Measurements from ENCODE around the gene MBD2. TPM values are rescaled to one million over a fixed set of nuclear protein-coding genes. Genes with fewer than 3 reads are reported as not detected.

Gene MBD2
- total RNA-seq, 2 experiments from 2014 or later = 133 to 134 TPM

DNA sequence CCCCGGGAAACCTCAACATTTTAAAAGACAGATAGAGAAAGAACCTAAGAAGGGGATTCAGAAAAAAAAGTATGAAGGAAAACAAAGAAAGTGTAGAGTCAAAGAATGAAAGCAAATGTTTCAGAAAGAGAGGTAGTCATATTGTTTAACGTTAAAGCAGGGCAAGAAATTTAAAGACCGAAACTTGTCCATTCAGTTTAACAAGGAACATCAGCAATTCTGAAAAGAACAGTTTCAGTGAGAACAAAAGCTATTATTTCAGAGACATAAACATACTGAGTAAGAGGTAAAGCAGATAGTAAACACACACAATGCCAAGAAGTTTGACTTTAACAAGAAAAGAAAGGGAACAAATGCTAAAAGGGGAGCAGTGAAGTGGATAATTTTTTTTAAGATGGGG lies 41.1 kb downstream of the MBD2 start:
- Mint-ChIP-seq H3K36me3 (ENCODE audit: low read depth) (peaks cover 26% of the 10 kb centered on the region), H3K4me1 (peaks cover 8% of the 10 kb centered on the region), H3K27ac (no peak overlapping the region), H3K4me3 (no peak overlapping the region), H3K9me3 (no peaks in the 10 kb centered on the region), H3K27me3 (no peaks in the 10 kb centered on the region)
- ChIA-PET POLR2A (interaction anchor here (1.1 kb wide), 1 partner anchor 11 kb away, joined by 3 read pairs; no protein-coding TSS in a partner anchor), CTCF (interaction anchor here (1.0 kb wide), 1 partner anchor 19 kb away, joined by 3 read pairs; no protein-coding TSS in a partner anchor)
- no peak for DNase-seq

DNA sequence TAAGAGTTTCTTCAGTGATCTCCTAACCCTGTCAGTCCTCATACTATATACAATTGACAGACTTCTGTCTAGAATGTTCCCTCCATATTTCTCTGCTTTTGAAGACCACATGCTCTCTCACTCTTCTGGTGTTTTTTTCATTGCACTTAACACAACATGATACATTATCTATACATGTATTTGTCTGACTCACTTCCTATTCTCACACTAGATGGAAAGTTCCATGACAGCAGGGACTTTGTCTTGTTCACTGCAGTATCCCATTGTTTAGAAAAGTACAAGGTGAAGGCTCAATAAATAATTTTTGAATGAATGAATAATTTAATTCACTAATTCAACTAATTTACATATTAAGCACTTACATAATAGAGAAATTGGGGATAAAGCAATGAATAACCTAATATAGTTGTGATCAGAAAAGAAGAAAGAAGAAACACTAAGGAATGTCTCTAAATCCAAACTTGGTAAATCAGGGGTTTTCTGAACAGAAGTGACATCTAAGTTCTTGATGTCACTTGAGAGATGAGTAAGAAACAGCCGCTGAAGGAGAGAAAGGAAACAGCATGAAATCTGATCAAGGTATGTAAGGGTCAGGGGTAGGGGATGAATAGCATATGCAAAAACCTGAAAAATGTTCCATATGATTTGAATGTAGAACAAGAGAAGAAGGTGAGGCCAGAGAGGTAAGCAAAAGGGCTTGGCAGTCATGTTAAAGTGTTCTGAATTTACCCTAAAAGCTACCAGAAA lies 42.4 kb downstream of the MBD2 start:
- H3K9me3 Mint-ChIP-seq = no peaks in the 10 kb centered on the region
- no peak for DNase-seq
- ChIA-PET POLR2A (no interaction called here), CTCF (no interaction called here)
- H3K4me1 Mint-ChIP-seq = peaks cover 5% of the 10 kb centered on the region
- no peak overlapping the region for H3K4me3 Mint-ChIP-seq
- no peaks in the 10 kb centered on the region for H3K27me3 Mint-ChIP-seq
- peaks cover 18% of the 10 kb centered on the region for H3K36me3 Mint-ChIP-seq (ENCODE audit: low read depth)
- H3K27ac Mint-ChIP-seq = no peak overlapping the region

DNA sequence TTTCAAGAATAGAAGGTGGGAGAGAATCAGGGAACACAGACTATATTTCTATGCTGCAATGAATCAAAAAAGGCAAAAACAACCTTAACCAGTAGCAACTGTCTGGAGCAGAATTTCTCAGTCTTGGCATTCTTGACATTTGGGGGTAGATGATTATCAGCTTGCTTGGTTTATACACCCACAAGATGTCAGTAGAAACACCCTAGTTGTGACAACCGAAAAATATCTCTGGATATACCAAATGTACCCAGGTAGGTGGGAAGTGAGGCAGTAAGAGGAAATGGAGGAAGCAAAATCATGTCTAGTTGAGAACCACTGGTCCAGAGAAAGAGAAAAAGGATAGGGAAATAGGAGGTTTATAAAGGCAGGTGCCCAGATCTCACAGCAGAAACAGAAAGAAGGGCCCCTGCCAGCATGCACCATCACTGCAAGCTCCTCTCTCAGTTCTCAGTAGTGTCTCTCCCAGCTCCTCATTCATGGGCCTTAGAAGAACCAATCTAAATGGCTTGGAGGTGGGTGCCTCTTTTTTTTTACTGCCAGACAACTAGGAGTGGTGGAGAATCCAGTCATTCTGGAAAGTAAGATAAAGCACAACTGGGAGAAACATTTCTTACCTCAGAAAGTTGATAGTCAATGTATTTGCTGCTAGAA lies 50.4 kb downstream of the MBD2 start:
- Mint-ChIP-seq H3K36me3 (ENCODE audit: low read depth) (peaks cover 35% of the 10 kb centered on the region), H3K27ac (peak overlapping the region; percentile 21), H3K4me1 (peaks cover 39% of the 10 kb centered on the region), H3K4me3 (no peak overlapping the region), H3K27me3 (no peaks in the 10 kb centered on the region), H3K9me3 (no peaks in the 10 kb centered on the region)
- ChIA-PET CTCF (interaction anchor here (1.0 to 1.2 kb wide), 3 partner anchors 9 to 97 kb away, joined by 3 to 5 read pairs (median 4); no protein-coding TSS in a partner anchor), POLR2A (interaction anchor here (1.0 to 1.5 kb wide), 4 partner anchors 11 to 184 kb away, joined by 3 to 5 read pairs (median 4); partner anchors contain the start of genes C18orf54, MBD2 and STARD6)
- DNase-seq = no peak

DNA sequence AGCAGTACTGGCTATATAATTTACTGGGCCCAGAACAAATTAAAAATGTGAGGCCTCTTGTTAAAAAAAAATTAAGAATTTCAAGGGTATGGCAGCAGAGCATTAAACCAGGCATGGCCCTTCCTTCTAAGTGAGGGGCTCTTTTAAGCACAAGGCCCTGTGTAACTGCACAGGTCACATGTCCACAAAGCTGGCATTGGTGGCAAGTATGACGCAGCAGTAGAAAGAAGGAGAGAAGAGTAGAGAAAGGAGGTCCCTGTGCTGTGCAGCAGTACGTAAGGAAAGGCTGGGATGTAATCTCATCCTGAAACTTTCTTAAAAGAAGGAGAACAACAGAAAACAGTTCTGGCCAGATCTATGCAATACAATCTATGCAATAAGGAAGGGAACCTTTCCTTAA lies 51.2 kb downstream of the MBD2 start:
- no peak overlapping the region for H3K4me3 Mint-ChIP-seq
- POLR2A ChIA-PET = interaction anchor here (0.7 to 1.5 kb wide), 4 partner anchors 24 to 184 kb away, joined by 3 to 5 read pairs (median 4); partner anchors contain the start of genes C18orf54, MBD2 and STARD6
- H3K36me3 Mint-ChIP-seq (ENCODE audit: low read depth) = peaks cover 35% of the 10 kb centered on the region
- H3K27ac Mint-ChIP-seq = peak overlapping the region; percentile 31
- no peak for DNase-seq
- H3K27me3 Mint-ChIP-seq = no peaks in the 10 kb centered on the region
- CTCF ChIA-PET = interaction anchor here (1.1 to 1.2 kb wide), 2 partner anchors 39 to 46 kb away, joined by 3 to 5 read pairs; no protein-coding TSS in a partner anchor
- H3K4me1 Mint-ChIP-seq = peaks cover 43% of the 10 kb centered on the region
- H3K9me3 Mint-ChIP-seq = no peaks in the 10 kb centered on the region

GRCh38 chr18:54169431-54170403 lies 54.8 kb downstream of the MBD2 start:
- Mint-ChIP-seq H3K36me3 (ENCODE audit: low read depth) (peaks cover 28% of the 10 kb centered on the region), H3K27me3 (no peaks in the 10 kb centered on the region), H3K4me3 (no peak overlapping the region), H3K4me1 (peaks cover 26% of the 10 kb centered on the region), H3K27ac (no peak overlapping the region), H3K9me3 (no peaks in the 10 kb centered on the region)
- no peak for DNase-seq
- ChIA-PET POLR2A (no interaction called here), CTCF (no interaction called here)

DNA sequence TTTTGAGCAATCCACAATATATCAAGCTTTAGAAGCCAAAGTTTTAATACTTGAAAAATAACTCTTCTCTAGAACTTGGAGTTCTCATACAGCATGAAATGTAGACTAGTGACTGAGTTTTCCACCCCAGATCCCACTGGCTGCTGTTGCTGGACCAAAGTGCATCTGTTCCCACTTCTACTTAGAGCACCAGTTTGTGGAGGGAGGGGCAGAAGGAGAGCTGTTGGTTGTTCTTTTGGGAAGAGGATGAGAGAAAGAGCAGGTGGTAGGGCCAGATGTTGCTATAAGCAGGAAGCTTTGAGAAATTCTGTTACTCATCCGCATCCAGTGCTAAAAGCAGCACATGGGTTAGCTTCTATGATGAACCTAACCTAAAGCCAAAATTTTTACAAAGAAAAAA lies 59.0 kb downstream of the MBD2 start:
- peaks cover 19% of the 10 kb centered on the region for H3K4me1 Mint-ChIP-seq
- H3K27me3 Mint-ChIP-seq = no peaks in the 10 kb centered on the region
- H3K4me3 Mint-ChIP-seq = no peak overlapping the region
- POLR2A ChIA-PET = no interaction called here
- CTCF ChIA-PET = interaction anchor here (1.2 kb wide), 2 partner anchors 9 to 18 kb away, joined by 3 to 4 read pairs; no protein-coding TSS in a partner anchor
- H3K27ac Mint-ChIP-seq = no peak overlapping the region
- no peaks in the 10 kb centered on the region for H3K9me3 Mint-ChIP-seq
- no peak for DNase-seq
- H3K36me3 Mint-ChIP-seq (ENCODE audit: low read depth) = peaks cover 43% of the 10 kb centered on the region

- peaks cover 13% of the 10 kb centered on the region for H3K4me1 Mint-ChIP-seq
- no peaks in the 10 kb centered on the region for H3K9me3 Mint-ChIP-seq
- no peak overlapping the region for H3K4me3 Mint-ChIP-seq
- H3K27ac Mint-ChIP-seq = peak overlapping the region; percentile 5
- ChIA-PET CTCF (interaction anchor here (0.8 kb wide), 1 partner anchor 44 kb away, joined by 3 read pairs; no protein-coding TSS in a partner anchor), POLR2A (interaction anchor here (1.0 kb wide), 1 partner anchor 11 kb away, joined by 3 read pairs; no protein-coding TSS in a partner anchor)
- H3K27me3 Mint-ChIP-seq = no peaks in the 10 kb centered on the region
- peaks cover 60% of the 10 kb centered on the region for H3K36me3 Mint-ChIP-seq (ENCODE audit: low read depth)
- DNase-seq = no peak
Measured at GRCh38 chr18:54163453-54163852, 61.0 kb downstream of the MBD2 start.

DNA sequence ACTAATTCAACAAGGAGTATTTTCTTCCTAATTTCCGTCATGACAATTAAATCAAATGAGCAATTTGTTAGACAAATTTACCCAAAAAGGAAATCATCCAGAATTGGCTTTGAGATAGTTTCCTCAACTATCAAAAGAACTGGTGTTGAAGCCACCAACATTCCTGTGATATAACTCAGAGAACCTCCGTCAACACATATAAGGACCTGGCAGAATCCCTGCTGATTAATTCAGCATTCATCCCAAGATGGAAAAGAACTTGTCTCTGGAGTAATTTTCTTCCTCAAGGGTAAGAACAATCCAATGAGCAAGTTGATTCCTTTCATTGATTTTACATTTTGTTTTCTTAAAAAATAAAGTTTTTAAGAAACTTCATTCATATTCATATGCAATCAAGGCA lies 62.0 kb downstream of the MBD2 start:
- ChIA-PET POLR2A (no interaction called here), CTCF (interaction anchor here (1.2 kb wide), 1 partner anchor 11 kb away, joined by 6 read pairs; no protein-coding TSS in a partner anchor)
- Mint-ChIP-seq H3K9me3 (no peaks in the 10 kb centered on the region), H3K4me3 (no peak overlapping the region), H3K4me1 (peaks cover 14% of the 10 kb centered on the region), H3K36me3 (ENCODE audit: low read depth) (peaks cover 67% of the 10 kb centered on the region), H3K27ac (no peak overlapping the region), H3K27me3 (no peaks in the 10 kb centered on the region)
- no peak for DNase-seq

DNA sequence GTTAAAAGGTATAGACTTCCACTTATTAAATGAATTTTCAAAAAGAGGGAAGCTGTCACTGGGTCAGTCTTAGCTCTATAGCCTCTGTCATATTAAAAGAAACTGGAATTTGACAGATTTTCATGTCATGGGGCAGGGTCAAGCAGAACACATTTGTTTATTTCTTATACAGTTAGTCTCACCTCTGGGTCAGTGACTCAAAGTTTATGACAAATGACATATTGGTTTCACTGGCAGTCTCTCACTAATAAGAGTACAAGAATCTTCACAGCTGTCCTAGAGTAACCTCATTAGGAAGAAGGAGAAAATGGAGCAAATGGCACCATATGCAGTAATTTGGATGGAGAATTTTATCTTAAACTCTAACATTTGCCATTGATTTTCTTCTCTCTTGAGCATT lies 63.2 kb downstream of the MBD2 start:
- ChIA-PET CTCF (interaction anchor here (1.0 to 1.2 kb wide), 2 partner anchors 9 to 31 kb away, joined by 3 to 6 read pairs; no protein-coding TSS in a partner anchor), POLR2A (no interaction called here)
- Mint-ChIP-seq H3K27me3 (no peaks in the 10 kb centered on the region), H3K4me3 (no peak overlapping the region), H3K27ac (no peak overlapping the region), H3K36me3 (ENCODE audit: low read depth) (peaks cover 70% of the 10 kb centered on the region), H3K9me3 (no peaks in the 10 kb centered on the region), H3K4me1 (peaks cover 14% of the 10 kb centered on the region)
- DNase-seq = no peak

DNA sequence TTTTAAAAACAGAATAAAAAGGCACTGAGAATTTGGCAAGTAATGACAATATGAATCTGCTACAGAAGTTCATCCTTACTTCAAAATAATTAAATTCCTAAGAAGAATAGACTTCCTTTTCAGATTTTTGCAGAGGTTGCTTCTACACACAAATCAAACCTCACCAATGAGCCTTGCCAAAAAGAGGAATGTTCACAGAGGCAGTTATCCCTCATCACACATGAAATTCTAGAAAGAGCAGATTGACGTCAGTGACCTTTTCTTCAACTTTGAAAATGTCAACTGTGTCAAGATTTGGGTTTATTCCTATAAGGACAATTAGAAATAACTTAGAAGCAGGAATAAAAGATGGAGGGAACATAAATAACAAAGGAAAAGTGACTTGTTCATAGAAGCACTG lies 64.6 kb downstream of the MBD2 start:
- CTCF ChIA-PET = no interaction called here
- no peak for DNase-seq
- Mint-ChIP-seq H3K9me3 (no peaks in the 10 kb centered on the region), H3K27me3 (no peaks in the 10 kb centered on the region), H3K27ac (no peak overlapping the region), H3K4me1 (peaks cover 12% of the 10 kb centered on the region), H3K36me3 (ENCODE audit: low read depth) (peaks cover 73% of the 10 kb centered on the region), H3K4me3 (no peak overlapping the region)
- POLR2A ChIA-PET = interaction anchor here (0.6 kb wide), 1 partner anchor 119 kb away, joined by 4 read pairs; no protein-coding TSS in a partner anchor

- no peak overlapping the region for H3K4me3 Mint-ChIP-seq
- ChIA-PET POLR2A (interaction anchor here (1.3 kb wide), 1 partner anchor 200 kb away, joined by 3 read pairs; the partner anchor contains the start of genes C18orf54 and STARD6), CTCF (no interaction called here)
- H3K9me3 Mint-ChIP-seq = no peaks in the 10 kb centered on the region
- no peak for DNase-seq
- H3K27me3 Mint-ChIP-seq = no peaks in the 10 kb centered on the region
- H3K27ac Mint-ChIP-seq = no peak overlapping the region
- peaks cover 85% of the 10 kb centered on the region for H3K36me3 Mint-ChIP-seq (ENCODE audit: low read depth)
- H3K4me1 Mint-ChIP-seq = peaks cover 4% of the 10 kb centered on the region
Measured at GRCh38 chr18:54157646-54158385, 66.7 kb downstream of the MBD2 start.

- no peak overlapping the region for H3K27ac Mint-ChIP-seq
- H3K4me3 Mint-ChIP-seq = no peak overlapping the region
- H3K36me3 Mint-ChIP-seq (ENCODE audit: low read depth) = peaks cover 80% of the 10 kb centered on the region
- H3K4me1 Mint-ChIP-seq = peaks cover 11% of the 10 kb centered on the region
- H3K9me3 Mint-ChIP-seq = no peaks in the 10 kb centered on the region
- no peak for DNase-seq
- ChIA-PET CTCF (no interaction called here), POLR2A (no interaction called here)
- H3K27me3 Mint-ChIP-seq = no peaks in the 10 kb centered on the region
Measured at GRCh38 chr18:54155412-54155811, 69.1 kb downstream of the MBD2 start.
